Gastrocnemius medialis (tissue), 4 donors: ENCODE data around the gene MED13L. TPM values are rescaled to one million over a fixed set of nuclear protein-coding genes. Genes with fewer than 3 reads are reported as not detected.

Source experiments
- ATAC-seq, 2 donors: fragments of 150-250 bp; one replicate each; pipeline ENCODE4 v1.9.1; 2016
- DNase-seq, 2 donors: peaks; one replicate each; pipeline ENCODE4 v3.0.0-alpha.2; 2019
- H3K27ac ChIP-seq, 4 donors: fragments of 200-600 bp; sonication (generic); 1 replicate in 1 of 4; 2 replicates in 3 of 4; pipeline ENCODE4 v1.5.1; 2016 to 2018; ENCODE audit warnings: mild to moderate bottlenecking in 2 of 4, moderate library complexity in 1 of 4
- H3K27me3 ChIP-seq, 3 donors: fragments of 200-600 bp; sonication (generic) in 2 of 3; 1 replicate in 1 of 3; 2 replicates in 2 of 3; pipeline versions ENCODE4 v1.5.1 to v1.6.0; 2016 to 2019; ENCODE audit warnings: mild to moderate bottlenecking in 1 of 3, moderate library complexity in 1 of 3
- H3K36me3 ChIP-seq, 2 donors: fragments of 200-600 bp; sonication (generic) in 1 of 2; one replicate each; pipeline ENCODE4 v1.5.1; 2017 to 2018
- H3K4me1 ChIP-seq, 2 donors: fragments of 200-600 bp; sonication (generic) in 1 of 2; one replicate each; pipeline ENCODE4 v1.5.1; 2016 to 2017; ENCODE audit warnings: mild to moderate bottlenecking in 2 of 2
- H3K4me3 ChIP-seq, 4 donors: fragments of 200-600 bp; sonication (generic) in 3 of 4; 1 replicate in 1 of 4; 2 replicates in 3 of 4; pipeline ENCODE4 v1.5.1; 2016 to 2019; ENCODE audit warnings: mild to moderate bottlenecking in 2 of 4
- H3K9me3 ChIP-seq, 3 donors: fragments of 200-600 bp; sonication (generic) in 2 of 3; 1 replicate in 1 of 3; 2 replicates in 2 of 3; pipeline ENCODE4 v1.5.1; 2016 to 2019
- POLR2A ChIP-seq, 2 donors: fragments of 450-650 bp; IDR thresholded peaks; one replicate each; pipeline ENCODE4 v1.6.1; 2017; ENCODE audit warnings: antibody characterized with exemption in 2 of 2, mild to moderate bottlenecking in 2 of 2, moderate library complexity in 2 of 2
- in situ Hi-C, 4 donors: fragments of 200-750 bp; cut with MboI; loops; one replicate each; pipeline versions ENCODE4 v1.15.0 to v1.8.0; 2017; ENCODE audit warnings: low sequenced_read_pairs in 4 of 4
- intact Hi-C: fragments of 100-400 bp; cut with DNase I; formaldehyde crosslinking; loops from one replicate; pipeline ENCODE4 v1.15.1; 2023; ENCODE audit warnings: low total_unique reads
- total RNA-seq, 4 donors: library from RNA; depleted of rRNA; stranded (reverse); fragments of >200 nt; gene quantifications; one replicate each; pipeline versions ENCODE4 v1.1.0 to v1.2.3, GENCODE V29; 2016
- TF ChIP-seq, protein P1 (sequence below), 5 experiments: fragments of 450-650 bp in 3 of 5; fragments of 200-600 bp in 2 of 5; sonication (generic) in 2 of 5; IDR thresholded peaks in 4 of 5; conservative IDR thresholded peaks in 1 of 5; 1 replicate in 4 of 5; 2 replicates in 1 of 5; pipeline ENCODE4 v1.5.1; 2016 to 2019; ENCODE audit warnings: antibody characterized with exemption in 5 of 5, mild to moderate bottlenecking in 3 of 5, moderate library complexity in 3 of 5

Gene MED13L
- total RNA-seq, 4 donors from 2014 or later, result 59.5 to 92.6 (median 74.1) TPM

DNA sequence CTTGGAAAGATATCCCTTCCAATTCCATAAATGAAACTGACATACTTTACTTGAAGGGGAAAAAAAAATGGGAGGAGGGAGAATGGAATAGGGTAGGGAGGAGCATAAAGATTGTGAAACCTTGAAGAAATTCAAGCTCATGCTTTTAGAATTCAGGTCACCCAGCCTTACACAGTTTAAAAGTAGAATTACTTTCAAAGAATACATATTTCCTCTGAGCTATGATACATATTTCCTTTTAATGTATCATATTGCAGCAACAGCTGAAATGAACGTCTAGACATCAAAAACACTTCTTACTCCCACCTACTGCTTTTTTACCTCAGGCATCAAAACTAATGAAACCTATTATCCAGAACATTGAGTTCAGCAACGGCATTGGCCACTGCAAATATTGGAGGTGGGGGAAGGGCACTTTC, 156.0 kb downstream of the MED13L start:
- ATAC-seq (peak; percentile 66 to 68), DNase-seq (no peak)
- in situ Hi-C loops (no loop called here), intact Hi-C loops (loop anchor here (5.0 to 10.0 kb wide), 4 partner anchors 41 to 283 kb away; no protein-coding TSS in a partner anchor)
- peak overlapping the region; percentile 59 to 77 (median 73) for H3K27ac ChIP-seq
- no peaks in the 10 kb centered on the region for H3K27me3 ChIP-seq
- H3K4me3 ChIP-seq, result peak overlapping the region; percentile 6 to 38 (median 14)
- H3K9me3 ChIP-seq, result no peaks in the 10 kb centered on the region
- no peak for TF ChIP-seq POLR2A (IDR thresholded peaks at IDR 0.05)
- TF ChIP-seq, protein P1, sequence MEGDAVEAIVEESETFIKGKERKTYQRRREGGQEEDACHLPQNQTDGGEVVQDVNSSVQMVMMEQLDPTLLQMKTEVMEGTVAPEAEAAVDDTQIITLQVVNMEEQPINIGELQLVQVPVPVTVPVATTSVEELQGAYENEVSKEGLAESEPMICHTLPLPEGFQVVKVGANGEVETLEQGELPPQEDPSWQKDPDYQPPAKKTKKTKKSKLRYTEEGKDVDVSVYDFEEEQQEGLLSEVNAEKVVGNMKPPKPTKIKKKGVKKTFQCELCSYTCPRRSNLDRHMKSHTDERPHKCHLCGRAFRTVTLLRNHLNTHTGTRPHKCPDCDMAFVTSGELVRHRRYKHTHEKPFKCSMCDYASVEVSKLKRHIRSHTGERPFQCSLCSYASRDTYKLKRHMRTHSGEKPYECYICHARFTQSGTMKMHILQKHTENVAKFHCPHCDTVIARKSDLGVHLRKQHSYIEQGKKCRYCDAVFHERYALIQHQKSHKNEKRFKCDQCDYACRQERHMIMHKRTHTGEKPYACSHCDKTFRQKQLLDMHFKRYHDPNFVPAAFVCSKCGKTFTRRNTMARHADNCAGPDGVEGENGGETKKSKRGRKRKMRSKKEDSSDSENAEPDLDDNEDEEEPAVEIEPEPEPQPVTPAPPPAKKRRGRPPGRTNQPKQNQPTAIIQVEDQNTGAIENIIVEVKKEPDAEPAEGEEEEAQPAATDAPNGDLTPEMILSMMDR (IDR thresholded peaks at IDR 0.05 in 4 of 5, conservative IDR thresholded peaks at IDR 0.05 in 1 of 5), result no peak
- peaks cover 88 to 90% of the 10 kb centered on the region in 2 donors for H3K4me1 ChIP-seq
- no peaks in the 10 kb centered on the region for H3K36me3 ChIP-seq

DNA sequence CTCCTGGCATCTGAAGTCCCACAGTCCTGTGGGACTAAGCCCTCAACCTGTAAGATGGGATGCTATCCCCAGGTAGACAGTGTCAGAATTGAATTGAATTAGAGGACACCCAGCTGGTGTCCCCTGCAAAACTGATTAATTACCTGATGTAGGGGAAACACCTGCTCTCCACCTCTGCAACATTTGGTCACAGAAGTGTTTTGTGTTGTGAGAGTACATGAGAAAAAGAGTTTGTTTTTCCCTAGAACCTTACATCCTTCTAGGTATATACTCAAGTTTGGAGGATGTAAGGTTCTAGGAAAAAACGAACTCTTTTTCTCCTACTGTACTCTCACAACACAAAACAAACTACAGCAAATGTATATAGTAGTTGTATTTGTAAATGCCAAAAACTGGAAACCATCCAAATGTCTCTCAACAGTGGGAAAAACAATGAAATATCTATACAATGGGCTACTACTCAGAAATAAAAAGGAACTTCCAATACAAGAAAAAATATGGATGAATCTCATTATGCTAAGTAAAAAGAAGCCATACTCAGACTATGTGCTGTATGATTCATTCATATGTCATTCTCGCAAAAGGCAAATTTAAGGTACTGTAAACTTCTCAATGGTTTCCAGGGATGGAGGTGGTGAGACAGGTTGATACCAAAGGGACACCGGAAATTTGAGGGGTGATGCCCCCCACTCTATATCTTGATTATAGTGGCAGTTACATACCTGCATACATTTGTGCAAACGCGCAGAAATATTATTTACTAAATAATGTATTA, 160.7 kb downstream of the MED13L start:
- in situ Hi-C loops, result no loop called here
- H3K27ac ChIP-seq, result no peak overlapping the region
- no peaks in the 10 kb centered on the region for H3K36me3 ChIP-seq
- H3K27me3 ChIP-seq, result no peaks in the 10 kb centered on the region
- ATAC-seq (no peak), DNase-seq (no peak)
- intact Hi-C loops, result no loop called here
- H3K4me1 ChIP-seq, result peaks cover 64 to 80% of the 10 kb centered on the region in 2 donors
- TF ChIP-seq, protein P1 (IDR thresholded peaks at IDR 0.05 in 4 of 5, conservative IDR thresholded peaks at IDR 0.05 in 1 of 5), result no peak
- TF ChIP-seq POLR2A (IDR thresholded peaks at IDR 0.05), result no peak
- H3K9me3 ChIP-seq, result no peaks in the 10 kb centered on the region
- no peak overlapping the region for H3K4me3 ChIP-seq

DNA sequence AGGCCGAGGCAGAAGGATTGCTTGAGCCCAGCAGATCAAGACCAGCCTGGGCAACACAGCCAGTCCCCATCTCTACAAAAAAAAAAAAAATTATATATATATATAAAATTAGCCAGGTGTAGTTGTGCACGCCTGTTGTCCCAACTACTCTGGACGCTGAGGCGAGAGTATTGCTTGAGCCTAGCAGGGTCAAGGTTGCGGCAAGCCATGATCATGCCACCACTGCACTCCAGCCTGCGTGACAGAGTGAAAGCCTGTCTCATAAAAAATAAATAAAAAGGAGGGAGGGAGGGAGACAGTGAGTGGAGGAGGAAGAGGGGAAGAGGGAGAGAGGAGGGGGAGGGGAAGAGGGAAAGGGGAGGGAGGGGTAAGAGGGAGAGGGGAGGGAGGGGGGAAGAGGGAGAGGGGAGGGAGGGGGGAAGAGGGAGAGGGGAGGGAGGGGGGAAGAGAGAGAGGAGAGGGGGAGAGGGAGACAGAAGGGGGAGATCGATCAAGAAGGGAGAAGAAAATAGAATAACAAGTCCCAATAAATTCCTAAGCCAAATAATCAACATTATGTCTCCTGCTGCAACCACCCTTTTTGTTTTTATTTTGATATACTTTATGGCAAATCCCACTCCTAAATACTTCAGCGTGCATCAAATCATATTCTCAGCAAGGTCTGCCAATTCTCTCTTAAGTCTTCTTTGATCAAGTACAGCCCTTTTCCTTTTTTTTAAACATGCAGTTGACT, 163.9 kb downstream of the MED13L start:
- TF ChIP-seq POLR2A (IDR thresholded peaks at IDR 0.05), result no peak
- TF ChIP-seq, protein P1 (IDR thresholded peaks at IDR 0.05 in 4 of 5, conservative IDR thresholded peaks at IDR 0.05 in 1 of 5), result no peak
- H3K4me3 ChIP-seq, result no peak overlapping the region
- no peak for DNase-seq
- H3K4me1 ChIP-seq, result peaks cover 56 to 73% of the 10 kb centered on the region in 2 donors
- no peaks in the 10 kb centered on the region for H3K36me3 ChIP-seq
- no peak overlapping the region for H3K27ac ChIP-seq
- no peaks in the 10 kb centered on the region for H3K9me3 ChIP-seq
- intact Hi-C loops (no loop called here), in situ Hi-C loops (no loop called here)
- H3K27me3 ChIP-seq, result no peaks in the 10 kb centered on the region
- ATAC-seq, result no peak

DNA sequence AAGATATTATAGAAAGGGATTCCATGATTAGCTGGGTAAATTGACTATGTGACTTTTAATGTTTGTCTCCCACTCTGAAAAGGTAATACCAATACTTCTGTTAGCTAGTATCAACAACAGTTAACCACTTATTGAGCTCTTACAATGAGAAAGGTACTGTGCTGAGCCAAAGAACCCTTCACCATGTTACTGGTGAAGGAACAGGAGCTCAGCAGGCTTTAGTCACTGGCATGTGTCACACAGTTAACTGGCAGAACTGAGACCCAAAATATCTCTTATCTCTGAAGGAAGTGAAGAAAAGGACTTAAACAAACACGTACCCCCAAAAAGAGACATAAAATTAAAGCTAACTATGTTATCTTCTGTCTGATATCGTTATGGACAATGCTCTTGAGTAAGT, 170.6 kb downstream of the MED13L start:
- in situ Hi-C loops (no loop called here), intact Hi-C loops (no loop called here)
- Histone ChIP-seq H3K36me3 (no peaks in the 10 kb centered on the region), H3K27me3 (no peaks in the 10 kb centered on the region), H3K9me3 (no peaks in the 10 kb centered on the region), H3K4me1 (peaks cover 37 to 54% of the 10 kb centered on the region in 2 donors), H3K4me3 (no peak overlapping the region), H3K27ac (no peak overlapping the region)
- TF ChIP-seq, protein P1 (IDR thresholded peaks at IDR 0.05 in 4 of 5, conservative IDR thresholded peaks at IDR 0.05 in 1 of 5), result no peak
- no peak for TF ChIP-seq POLR2A (IDR thresholded peaks at IDR 0.05)
- DNase-seq, result no peak
- ATAC-seq, result no peak
